Fibroblast of skin of scalp (primary cell): ENCODE measurements around the gene CBL.
"Not testable (repeated sequence)": the region's sequence is repeated elsewhere in the genome, so short reads cannot be mapped to it uniquely, and the experiment has no call there.

Source experiments
- DNase-seq: peaks from one replicate; pipeline ENCODE4 v3.0.0-alpha.2; 2013

CBL gene

DNA sequence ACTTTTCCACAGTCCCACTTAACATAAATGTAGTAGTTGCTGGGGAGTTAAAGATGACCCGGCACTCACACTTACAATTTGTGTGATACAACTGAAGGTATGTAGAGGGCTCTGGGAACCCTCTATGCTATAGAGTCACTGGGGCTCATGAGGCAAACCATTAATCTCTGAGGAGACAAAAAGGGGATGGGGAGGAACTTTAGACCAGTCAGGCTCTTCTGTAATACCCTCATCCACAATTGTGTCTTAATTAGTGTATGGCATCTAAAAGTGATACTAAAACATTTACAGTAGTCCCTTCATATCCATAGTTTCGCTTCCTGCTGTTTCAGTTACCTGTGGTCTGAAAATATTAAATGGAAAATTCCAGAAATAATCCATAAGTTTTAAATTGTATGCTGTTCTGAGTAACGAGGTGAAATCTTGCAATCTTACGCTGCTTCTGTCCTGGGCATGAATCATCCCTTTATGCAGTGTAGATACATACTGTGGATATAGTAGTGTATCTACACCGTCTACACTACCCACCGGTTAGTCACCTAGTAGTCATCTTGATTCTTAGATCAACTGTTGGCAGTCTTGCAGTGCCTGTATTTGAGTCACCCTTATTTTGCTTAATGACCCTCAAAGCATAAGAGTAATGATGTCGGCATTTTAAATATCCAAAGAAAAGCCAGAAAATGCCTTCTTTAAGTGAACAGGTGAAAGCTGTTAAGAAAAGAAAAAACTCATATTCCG, 12.2 kb downstream of the CBL start:
- DNase-seq = peak; percentile 85

GRCh38 chr11:119222308-119222707, 16.2 kb downstream of the CBL start:
- peak; percentile 57 for DNase-seq

DNA sequence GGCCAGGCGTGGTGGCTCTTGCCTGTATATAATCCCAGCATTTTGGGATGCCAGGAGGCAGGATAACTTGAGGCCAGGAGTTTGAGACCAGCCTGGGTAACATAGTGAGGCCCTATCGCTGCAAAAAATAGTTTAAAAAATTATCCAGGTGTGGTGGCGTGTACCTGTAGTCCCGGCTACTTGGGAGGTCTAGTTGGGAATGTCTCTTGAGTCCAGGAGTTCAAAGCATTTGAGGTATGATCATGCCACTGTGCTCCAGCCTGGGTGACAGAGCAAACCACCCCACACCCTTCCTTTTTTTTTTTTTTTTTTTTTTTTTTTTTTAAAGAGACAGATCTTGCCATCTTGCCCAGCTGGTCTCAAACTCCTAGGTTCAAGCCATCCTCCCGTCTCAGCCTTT, 16.8 kb downstream of the CBL start:
- DNase-seq = no peak

GRCh38 chr11:119223856-119224255, 17.7 kb downstream of the CBL start:
- no peak for DNase-seq

DNA sequence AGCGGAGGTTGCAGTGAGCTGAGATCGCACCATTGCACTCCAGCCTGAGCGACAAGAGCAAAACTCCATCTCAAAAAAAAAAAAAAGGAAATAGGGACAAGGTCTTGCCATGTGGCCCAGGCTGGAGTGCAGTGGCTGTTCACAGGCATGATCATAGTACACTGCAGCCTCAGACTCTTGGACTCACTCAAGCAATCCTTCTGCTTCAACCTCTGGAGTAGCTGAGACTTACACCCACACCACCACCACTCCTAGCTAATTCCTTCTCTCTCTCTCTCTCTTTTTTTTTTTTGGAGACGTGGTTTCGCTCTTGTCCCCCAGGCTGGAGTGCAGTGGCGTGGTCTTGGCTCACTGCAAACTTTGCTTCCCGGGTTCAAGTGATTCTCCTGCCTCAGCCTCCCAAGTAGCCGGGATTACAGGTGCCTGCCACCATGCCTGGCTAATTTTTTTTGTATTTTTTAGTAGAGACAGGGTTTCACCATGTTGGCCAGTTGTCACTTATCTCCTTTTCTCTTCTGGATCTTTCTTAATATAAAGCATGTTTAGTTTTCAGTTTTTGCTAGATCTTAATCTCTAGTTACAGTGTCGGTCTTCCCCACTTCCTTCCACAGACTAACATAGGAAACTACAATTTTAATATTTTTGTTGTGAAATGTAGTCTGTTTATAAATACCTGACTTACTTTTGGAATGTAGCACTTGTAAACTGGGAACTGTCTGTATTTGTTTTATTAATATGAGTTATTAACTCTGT, 22.6 kb downstream of the CBL start:
- DNase-seq = not testable (repeated sequence)

GRCh38 chr11:119229288-119229672, 23.1 kb downstream of the CBL start:
- peak; percentile 17 for DNase-seq

DNA sequence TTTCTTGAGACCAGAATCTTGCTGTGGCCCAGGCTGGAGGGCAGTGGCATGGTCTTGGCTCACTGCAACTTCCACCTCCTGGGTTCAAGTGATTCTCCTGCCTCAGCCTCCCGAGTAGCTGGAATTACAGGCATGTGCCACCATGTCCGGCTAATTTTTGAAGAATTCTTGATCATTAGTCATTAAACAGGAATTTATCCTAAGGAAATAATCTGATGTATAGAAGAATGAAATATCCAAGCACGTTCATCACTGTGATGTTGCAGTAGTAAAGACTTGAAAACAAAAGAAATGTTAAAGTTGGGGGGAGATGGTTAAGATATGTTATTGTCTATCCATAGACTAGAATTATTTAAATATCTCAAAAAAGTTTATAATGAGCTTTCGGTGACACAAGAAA, 23.6 kb downstream of the CBL start:
- peak; percentile 50 for DNase-seq

GRCh38 chr11:119236490-119236889, 30.4 kb downstream of the CBL start:
- DNase-seq = peak; percentile 79

DNA sequence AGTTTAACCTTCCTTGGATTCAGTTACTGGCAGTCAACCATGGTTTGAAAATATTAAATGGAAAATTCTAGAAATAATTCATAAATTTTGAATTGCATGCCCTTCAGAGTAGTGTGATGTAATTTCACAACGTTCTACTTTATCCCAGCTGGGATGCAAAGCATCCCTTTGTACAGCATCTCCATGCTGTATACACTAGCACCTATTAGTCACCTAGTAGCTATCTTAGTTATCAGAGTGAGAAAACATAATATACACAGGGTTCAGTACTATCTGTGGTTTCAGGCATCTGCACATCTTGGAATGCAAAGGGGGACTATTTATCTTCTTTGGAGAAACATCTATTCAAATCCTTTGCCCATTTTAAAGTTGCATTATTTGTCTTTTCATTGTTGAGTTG, 30.8 kb downstream of the CBL start:
- DNase-seq = peak; percentile 43

DNA sequence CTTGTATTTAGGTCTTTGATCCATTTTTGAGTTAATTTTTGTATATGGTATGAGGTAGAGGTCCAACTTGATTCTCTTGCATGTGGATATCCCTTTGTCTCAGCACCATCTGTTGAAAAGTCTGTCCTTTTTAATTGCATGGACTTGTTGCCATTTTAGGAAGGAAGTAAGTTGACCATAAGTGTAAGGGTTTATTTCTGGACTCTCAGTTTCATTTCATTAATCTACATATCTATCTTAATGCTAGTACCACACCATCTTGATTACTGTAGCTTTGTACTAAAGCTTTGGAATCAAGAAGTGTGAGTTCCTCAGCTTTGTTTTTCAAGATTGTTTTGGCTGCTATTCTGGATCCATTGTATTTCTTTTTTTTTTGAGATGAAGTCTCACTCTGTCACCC, 31.4 kb downstream of the CBL start:
- DNase-seq = no peak

DNA sequence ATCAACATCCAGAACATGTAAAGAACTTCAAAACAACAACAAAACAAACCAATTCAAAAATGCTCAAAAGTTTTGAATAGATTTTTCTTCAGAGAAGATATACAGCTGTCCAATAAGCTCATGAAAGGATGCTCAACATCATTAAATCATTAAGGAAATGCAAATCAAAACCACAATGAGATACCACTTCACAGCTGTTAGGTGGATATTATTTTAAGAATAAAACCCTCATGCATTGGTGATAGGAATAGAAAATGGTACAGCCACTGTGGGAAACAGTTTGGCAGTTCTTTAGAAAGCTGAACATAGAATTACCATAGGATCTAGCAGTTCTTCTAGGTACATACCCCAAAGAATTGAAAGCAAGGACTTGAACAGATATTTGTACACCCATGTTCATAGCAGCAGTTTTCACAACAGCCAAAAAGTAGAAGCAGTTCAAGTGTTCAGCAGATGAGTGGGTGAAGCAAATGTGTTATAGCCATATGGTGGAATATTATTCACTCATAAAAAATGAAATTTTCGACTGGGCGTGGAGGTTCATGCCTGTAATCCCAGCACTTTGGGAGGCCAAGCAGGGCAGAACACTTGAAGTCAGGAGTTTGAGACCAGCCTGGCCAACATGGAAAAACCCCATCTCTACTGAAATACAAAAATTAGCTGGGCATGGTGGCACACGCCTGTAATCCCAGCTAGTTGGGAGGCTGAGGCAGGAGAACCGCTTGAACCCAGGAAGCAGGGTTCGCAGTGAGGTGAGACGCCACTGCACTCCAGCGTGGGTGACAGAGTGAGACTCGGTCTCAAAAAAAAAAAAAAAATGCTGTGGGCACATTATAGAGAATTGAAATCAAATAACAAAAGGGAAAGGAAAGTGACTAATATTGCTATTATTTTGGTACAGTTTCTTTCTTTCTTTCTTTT, 42.9 kb downstream of the CBL start:
- DNase-seq = no peak

DNA sequence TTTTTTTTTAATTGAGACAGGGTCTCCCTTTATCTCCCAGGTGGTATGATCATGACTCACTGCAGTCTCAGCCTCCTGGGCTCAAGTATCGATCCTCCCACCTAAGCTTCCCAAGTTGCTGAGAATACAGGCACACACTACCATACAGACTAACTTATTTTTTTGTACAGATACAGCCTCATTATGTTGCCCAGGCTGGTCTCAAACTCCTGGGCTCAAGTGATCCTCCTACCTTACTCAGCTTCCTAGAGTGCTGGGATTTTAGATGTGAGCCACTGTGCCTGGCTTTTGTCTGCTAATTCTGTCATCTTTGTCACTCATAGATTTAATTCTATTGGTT, 43.5 kb downstream of the CBL start:
- DNase-seq = no peak

DNA sequence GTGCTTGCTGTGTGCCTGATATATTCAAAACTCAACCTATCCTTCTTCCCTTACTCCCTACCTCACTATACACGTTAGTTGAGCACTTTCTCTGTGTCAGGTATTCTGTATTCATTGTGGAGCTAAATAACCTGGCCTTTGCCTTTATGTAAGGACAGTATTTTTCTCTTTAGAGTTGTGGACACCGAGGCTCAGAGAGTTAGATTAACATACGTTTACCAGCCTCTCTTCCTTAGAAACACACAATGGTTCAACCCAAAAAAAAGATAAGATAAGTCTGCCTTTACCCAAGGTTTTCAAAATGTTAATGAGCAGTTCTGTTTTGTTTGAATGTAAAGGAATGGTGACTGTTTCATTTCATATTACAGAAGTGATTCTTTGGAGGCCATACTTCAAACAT, 45.0 kb downstream of the CBL start:
- no peak for DNase-seq

DNA sequence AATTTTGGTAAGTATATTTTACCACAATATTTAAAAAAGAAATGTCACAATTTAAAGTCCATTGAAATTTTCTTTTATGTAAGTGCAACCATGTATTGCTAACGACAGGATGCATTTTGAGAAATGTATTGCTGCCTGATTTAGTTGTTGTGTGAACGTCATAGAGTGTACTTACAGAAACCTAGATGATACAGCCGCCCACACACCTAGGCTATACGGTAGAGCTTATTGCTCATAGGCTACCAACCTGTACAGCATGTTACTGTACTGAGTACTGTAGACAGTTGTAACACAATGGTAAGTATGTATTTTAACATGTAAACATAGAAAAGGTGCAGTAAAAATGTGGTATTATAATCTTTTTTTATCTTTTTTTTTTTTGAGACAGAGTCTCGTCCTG, 48.1 kb downstream of the CBL start:
- DNase-seq = no peak

- no peak for DNase-seq
Measured at GRCh38 chr11:119258180-119258579, 52.0 kb downstream of the CBL start.

- no peak for DNase-seq
Measured at GRCh38 chr11:119258983-119259382, 52.8 kb downstream of the CBL start.

GRCh38 chr11:119262668-119263351, 56.7 kb downstream of the CBL start:
- DNase-seq = peak; percentile 33

GRCh38 chr11:119263352-119263940, 57.3 kb downstream of the CBL start:
- DNase-seq = no peak

DNA sequence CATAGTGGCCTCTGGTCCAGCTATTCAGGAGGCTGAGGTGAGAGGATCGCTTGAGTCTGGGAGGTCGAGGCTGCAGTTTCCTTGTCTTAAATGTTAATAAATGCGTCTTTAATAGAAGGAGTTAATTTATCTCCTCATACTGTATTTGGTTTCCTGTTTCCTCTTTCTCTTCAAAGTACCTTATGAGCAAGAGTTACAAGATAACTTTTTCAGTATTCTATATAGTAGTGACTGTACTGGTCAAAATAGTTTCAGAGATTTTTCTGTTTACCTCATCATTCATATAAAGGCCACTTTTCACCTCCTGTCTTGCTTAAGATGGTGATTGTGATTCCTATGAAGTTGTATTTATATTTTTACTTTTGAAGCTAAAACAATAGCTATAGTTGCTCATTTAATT, 59.9 kb downstream of the CBL start:
- DNase-seq = no peak

GRCh38 chr11:119266517-119267255, 60.5 kb downstream of the CBL start:
- no peak for DNase-seq

DNA sequence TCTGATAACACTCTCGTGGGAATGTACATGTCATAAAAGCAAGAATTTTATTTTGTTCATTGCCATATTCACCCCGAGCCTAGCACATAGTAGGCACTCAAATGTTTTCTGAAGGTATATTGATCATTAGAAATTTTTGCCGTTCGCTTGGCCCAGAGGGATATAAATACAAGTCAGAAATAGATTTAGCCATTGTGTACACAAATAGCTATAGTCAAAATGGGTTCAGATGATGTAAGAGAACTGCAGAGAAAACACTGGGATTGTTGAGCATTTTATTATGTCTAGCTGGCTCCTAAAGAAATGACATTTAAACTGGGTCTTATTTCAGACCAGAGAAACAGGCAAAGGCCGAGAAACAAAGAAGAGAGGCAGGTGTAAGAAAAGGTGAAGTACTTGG, 61.5 kb downstream of the CBL start:
- DNase-seq = no peak

GRCh38 chr11:119273721-119274120, 67.6 kb downstream of the CBL start:
- no peak for DNase-seq
